Articular chondrocyte of knee joint (primary cell): Measurements from ENCODE around the gene HMGN4. TPM values are rescaled to one million over a fixed set of nuclear protein-coding genes. Genes with fewer than 3 reads are reported as not detected.

Source experiments
- small RNA-seq: library from RNA; depleted of rRNA; stranded (forward); fragments of <200 nt; gene quantifications from one replicate; pipeline ENCODE3, GENCODE V24; 2012
- total RNA-seq: library from RNA; depleted of rRNA; stranded (reverse); fragments of >200 nt; gene quantifications from 2 replicates; pipeline ENCODE4 v1.2.3, GENCODE V29; 2012

Gene HMGN4
- 72.2 and 82.2 TPM in 2 replicates for total RNA-seq

GRCh38 chr6:26537846-26538571 lies at the start of gene HMGN4:
Gene HMGN4, plus strand, starts transcription at chr6:26538366. Its CDS starts 6,841 bp downstream, at chr6:26545207.

DNA sequence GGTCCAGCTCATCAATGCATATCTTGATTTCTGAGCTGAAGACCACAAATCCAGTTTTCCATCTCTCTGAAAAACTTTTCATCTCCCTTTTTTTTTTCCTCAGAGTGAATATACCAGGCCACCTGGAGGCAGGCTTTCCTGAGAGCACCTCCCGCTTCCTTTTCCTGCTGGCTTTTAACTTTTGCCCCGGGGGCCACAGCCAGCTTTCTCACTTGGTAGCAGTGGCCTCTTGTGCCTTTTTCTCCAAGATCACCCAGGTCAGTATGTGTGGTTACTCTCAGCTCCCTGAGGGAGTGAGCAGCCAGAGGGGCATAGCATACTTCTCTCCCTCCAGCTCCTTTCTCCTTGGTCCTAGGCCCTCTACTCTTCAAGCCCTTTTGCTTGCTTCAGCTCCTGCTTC lies 38.1 kb upstream of the HMGN4 start, which contains the start of gene BTN1A1:
TSS of gene BTN1A1 (plus strand) at position 202 of the 400 bp plus-strand sequence. CDS start 984 bp downstream, outside the sequence.

Small RNA genes within 50 kb of the gene (small RNA-seq; reads per million reads assigned to genes)
- not detected for gene RNU6-502P

Other genes starting within 250 kb of the HMGN4 start
- gene BTN3A2, start 173.2 kb upstream of the HMGN4 start, total RNA-seq: 14.6 and 26.1 TPM in 2 replicates
- gene BTN2A2, start 155.3 kb upstream of the HMGN4 start, total RNA-seq: 6.8 and 11.5 TPM in 2 replicates
- 21.7 and 33.5 TPM in 2 replicates for gene BTN3A1, start 136.1 kb upstream of the HMGN4 start, total RNA-seq
- 14.8 and 20.8 TPM in 2 replicates for gene BTN3A3, start 97.9 kb upstream of the HMGN4 start, total RNA-seq
- gene BTN2A1, start 80.4 kb upstream of the HMGN4 start, total RNA-seq: 9.0 and 10.9 TPM in 2 replicates
- gene BTN1A1, start 38.1 kb upstream of the HMGN4 start, total RNA-seq: not detected in 2 replicates
- gene ABT1, start 58.6 kb downstream of the HMGN4 start, total RNA-seq: 10.2 and 10.8 TPM in 2 replicates
- 21.8 and 23.1 TPM in 2 replicates for gene ZNF322, start 121.4 kb downstream of the HMGN4 start, total RNA-seq